ENCODE data around the gene LRIG1.

LRIG1 gene

GRCh38 chr3:66443118-66443803 is 57.6 kb downstream of the LRIG1 start:
- DNase-seq (ENCODE audit: low read depth) = no peak

GRCh38 chr3:66442254-66443117 is 58.3 kb downstream of the LRIG1 start:
- no peak for DNase-seq (ENCODE audit: low read depth)

GRCh38 chr3:66441692-66442091 is 59.1 kb downstream of the LRIG1 start:
- no peak for DNase-seq (ENCODE audit: low read depth)

- no peak for DNase-seq (ENCODE audit: low read depth)
Measured at GRCh38 chr3:66441129-66441528, 59.7 kb downstream of the LRIG1 start.

GRCh38 chr3:66439666-66440344 is 61.0 kb downstream of the LRIG1 start:
- DNase-seq (ENCODE audit: low read depth) = no peak

- DNase-seq (ENCODE audit: low read depth) = no peak
Measured at GRCh38 chr3:66438046-66438445, 62.8 kb downstream of the LRIG1 start.

- no peak for DNase-seq (ENCODE audit: low read depth)
Measured at GRCh38 chr3:66437341-66437929, 63.4 kb downstream of the LRIG1 start.

- DNase-seq (ENCODE audit: low read depth) = no peak
Measured at GRCh38 chr3:66435989-66436388, 64.8 kb downstream of the LRIG1 start.

GRCh38 chr3:66434726-66435125 is 66.1 kb downstream of the LRIG1 start:
- DNase-seq (ENCODE audit: low read depth) = no peak

- no peak for DNase-seq (ENCODE audit: low read depth)
Measured at GRCh38 chr3:66433522-66433782, 67.4 kb downstream of the LRIG1 start.

GRCh38 chr3:66432767-66433521 is 67.9 kb downstream of the LRIG1 start:
- DNase-seq (ENCODE audit: low read depth) = no peak

GRCh38 chr3:66432041-66432766 is 68.6 kb downstream of the LRIG1 start:
- DNase-seq (ENCODE audit: low read depth) = no peak

GRCh38 chr3:66431494-66431893 is 69.3 kb downstream of the LRIG1 start:
- DNase-seq (ENCODE audit: low read depth) = no peak

GRCh38 chr3:66430876-66431275 is 69.9 kb downstream of the LRIG1 start:
- no peak for DNase-seq (ENCODE audit: low read depth)

- DNase-seq (ENCODE audit: low read depth) = no peak
Measured at GRCh38 chr3:66428733-66429132, 72.1 kb downstream of the LRIG1 start.

- DNase-seq (ENCODE audit: low read depth) = no peak
Measured at GRCh38 chr3:66427951-66428474, 72.8 kb downstream of the LRIG1 start.

GRCh38 chr3:66427352-66427751 is 73.5 kb downstream of the LRIG1 start:
- no peak for DNase-seq (ENCODE audit: low read depth)

GRCh38 chr3:66426135-66426534 is 74.7 kb downstream of the LRIG1 start:
- DNase-seq (ENCODE audit: low read depth) = no peak

GRCh38 chr3:66425576-66426114 is 75.2 kb downstream of the LRIG1 start:
- no peak for DNase-seq (ENCODE audit: low read depth)

- DNase-seq (ENCODE audit: low read depth) = no peak
Measured at GRCh38 chr3:66425032-66425431, 75.8 kb downstream of the LRIG1 start.

- DNase-seq (ENCODE audit: low read depth) = no peak
Measured at GRCh38 chr3:66423791-66424190, 77.0 kb downstream of the LRIG1 start.
